Measurements from ENCODE around the gene EXOSC1.

Gene EXOSC1

GRCh38 chr10:97456686-97457065 lies 10.9 kb upstream of the EXOSC1 start:
- no peak for DNase-seq (ENCODE audit: low read depth)
- H3K9ac ChIP-seq (ENCODE audit: low read length), result no peak overlapping the region
- H3K4me3 ChIP-seq (ENCODE audit: low read length), result no peak overlapping the region
- H3K36me3 ChIP-seq (ENCODE audit: control insufficient read depth, insufficient read depth, low read length, severe bottlenecking), result peaks cover 86% of the 10 kb centered on the region
- no peaks in the 10 kb centered on the region for H3K27me3 ChIP-seq (replicated peaks; ENCODE audit: control insufficient read depth, insufficient read depth, low read length)
- peaks cover 19% of the 10 kb centered on the region for H3K4me1 ChIP-seq (ENCODE audit: control insufficient read depth, insufficient read depth, low read length)
- no peaks in the 10 kb centered on the region for H3K9me3 ChIP-seq (ENCODE audit: control insufficient read depth, low read length)

GRCh38 chr10:97456034-97456685 lies 10.4 kb upstream of the EXOSC1 start:
- H3K9me3 ChIP-seq (ENCODE audit: control insufficient read depth, low read length), result no peaks in the 10 kb centered on the region
- peaks cover 83% of the 10 kb centered on the region for H3K36me3 ChIP-seq (ENCODE audit: control insufficient read depth, insufficient read depth, low read length, severe bottlenecking)
- no peak overlapping the region for H3K9ac ChIP-seq (ENCODE audit: low read length)
- H3K27me3 ChIP-seq (replicated peaks; ENCODE audit: control insufficient read depth, insufficient read depth, low read length), result no peaks in the 10 kb centered on the region
- no peak for DNase-seq (ENCODE audit: low read depth)
- no peak overlapping the region for H3K4me3 ChIP-seq (ENCODE audit: low read length)
- H3K4me1 ChIP-seq (ENCODE audit: control insufficient read depth, insufficient read depth, low read length), result peaks cover 18% of the 10 kb centered on the region

GRCh38 chr10:97454330-97455036 lies 8.7 kb upstream of the EXOSC1 start:
- DNase-seq (ENCODE audit: low read depth), result peak; percentile 58

GRCh38 chr10:97452352-97452751 lies 6.5 kb upstream of the EXOSC1 start:
- no peak overlapping the region for H3K4me3 ChIP-seq (ENCODE audit: low read length)
- H3K36me3 ChIP-seq (ENCODE audit: control insufficient read depth, insufficient read depth, low read length, severe bottlenecking), result peaks cover 50% of the 10 kb centered on the region
- peaks cover 22% of the 10 kb centered on the region for H3K4me1 ChIP-seq (ENCODE audit: control insufficient read depth, insufficient read depth, low read length)
- no peak for DNase-seq (ENCODE audit: low read depth)
- no peak overlapping the region for H3K9ac ChIP-seq (ENCODE audit: low read length)
- H3K9me3 ChIP-seq (ENCODE audit: control insufficient read depth, low read length), result no peaks in the 10 kb centered on the region
- no peaks in the 10 kb centered on the region for H3K27me3 ChIP-seq (replicated peaks; ENCODE audit: control insufficient read depth, insufficient read depth, low read length)

More at GRCh38 chr10:97454330-97455036, 8.7 kb upstream of the EXOSC1 start:
- peaks cover 14% of the 10 kb centered on the region for H3K4me1 ChIP-seq (ENCODE audit: control insufficient read depth, insufficient read depth, low read length)
- H3K9ac ChIP-seq (ENCODE audit: low read length), result no peak overlapping the region
- H3K4me3 ChIP-seq (ENCODE audit: low read length), result no peak overlapping the region
- H3K36me3 ChIP-seq (ENCODE audit: control insufficient read depth, insufficient read depth, low read length, severe bottlenecking), result peaks cover 69% of the 10 kb centered on the region
- no peaks in the 10 kb centered on the region for H3K9me3 ChIP-seq (ENCODE audit: control insufficient read depth, low read length)
- H3K27me3 ChIP-seq (replicated peaks; ENCODE audit: control insufficient read depth, insufficient read depth, low read length), result no peaks in the 10 kb centered on the region

GRCh38 chr10:97451605-97452004 lies 5.8 kb upstream of the EXOSC1 start:
- Histone ChIP-seq H3K4me3 (ENCODE audit: low read length) (no peak overlapping the region), H3K36me3 (ENCODE audit: control insufficient read depth, insufficient read depth, low read length, severe bottlenecking) (peaks cover 43% of the 10 kb centered on the region), H3K9me3 (ENCODE audit: control insufficient read depth, low read length) (no peaks in the 10 kb centered on the region), H3K9ac (ENCODE audit: low read length) (no peak overlapping the region), H3K4me1 (ENCODE audit: control insufficient read depth, insufficient read depth, low read length) (peaks cover 29% of the 10 kb centered on the region), H3K27me3 (replicated peaks; ENCODE audit: control insufficient read depth, insufficient read depth, low read length) (no peaks in the 10 kb centered on the region)
- no peak for DNase-seq (ENCODE audit: low read depth)

- H3K9me3 ChIP-seq (ENCODE audit: control insufficient read depth, low read length), result no peaks in the 10 kb centered on the region
- no peak for DNase-seq (ENCODE audit: low read depth)
- peaks cover 29% of the 10 kb centered on the region for H3K4me1 ChIP-seq (ENCODE audit: control insufficient read depth, insufficient read depth, low read length)
- H3K9ac ChIP-seq (ENCODE audit: low read length), result no peak overlapping the region
- no peaks in the 10 kb centered on the region for H3K27me3 ChIP-seq (replicated peaks; ENCODE audit: control insufficient read depth, insufficient read depth, low read length)
- no peak overlapping the region for H3K4me3 ChIP-seq (ENCODE audit: low read length)
- H3K36me3 ChIP-seq (ENCODE audit: control insufficient read depth, insufficient read depth, low read length, severe bottlenecking), result peaks cover 35% of the 10 kb centered on the region
Observed at GRCh38 chr10:97450828-97451227, 5.0 kb upstream of the EXOSC1 start.

GRCh38 chr10:97445357-97445721 lies 467 bp downstream of the EXOSC1 start:
- Histone ChIP-seq H3K27me3 (replicated peaks; ENCODE audit: control insufficient read depth, insufficient read depth, low read length) (no peaks in the 10 kb centered on the region), H3K9me3 (ENCODE audit: control insufficient read depth, low read length) (no peaks in the 10 kb centered on the region), H3K9ac (ENCODE audit: low read length) (peak overlapping the region; percentile 91), H3K4me3 (ENCODE audit: low read length) (peak overlapping the region; percentile 98), H3K4me1 (ENCODE audit: control insufficient read depth, insufficient read depth, low read length) (peaks cover 22% of the 10 kb centered on the region), H3K36me3 (ENCODE audit: control insufficient read depth, insufficient read depth, low read length, severe bottlenecking) (peaks cover 19% of the 10 kb centered on the region)
- DNase-seq (ENCODE audit: low read depth), result no peak

- Histone ChIP-seq H3K36me3 (ENCODE audit: control insufficient read depth, insufficient read depth, low read length, severe bottlenecking) (peaks cover 26% of the 10 kb centered on the region), H3K9me3 (ENCODE audit: control insufficient read depth, low read length) (no peaks in the 10 kb centered on the region), H3K27me3 (replicated peaks; ENCODE audit: control insufficient read depth, insufficient read depth, low read length) (no peaks in the 10 kb centered on the region), H3K9ac (ENCODE audit: low read length) (no peak overlapping the region), H3K4me3 (ENCODE audit: low read length) (peak overlapping the region; percentile 98), H3K4me1 (ENCODE audit: control insufficient read depth, insufficient read depth, low read length) (peaks cover 22% of the 10 kb centered on the region)
- DNase-seq (ENCODE audit: low read depth), result no peak
Observed at GRCh38 chr10:97444212-97444611, 1.6 kb downstream of the EXOSC1 start.

GRCh38 chr10:97442277-97442676 lies 3.5 kb downstream of the EXOSC1 start:
- no peaks in the 10 kb centered on the region for H3K9me3 ChIP-seq (ENCODE audit: control insufficient read depth, low read length)
- H3K4me3 ChIP-seq (ENCODE audit: low read length), result no peak overlapping the region
- DNase-seq (ENCODE audit: low read depth), result no peak
- H3K4me1 ChIP-seq (ENCODE audit: control insufficient read depth, insufficient read depth, low read length), result peaks cover 14% of the 10 kb centered on the region
- no peak overlapping the region for H3K9ac ChIP-seq (ENCODE audit: low read length)
- H3K27me3 ChIP-seq (replicated peaks; ENCODE audit: control insufficient read depth, insufficient read depth, low read length), result no peaks in the 10 kb centered on the region
- H3K36me3 ChIP-seq (ENCODE audit: control insufficient read depth, insufficient read depth, low read length, severe bottlenecking), result peaks cover 42% of the 10 kb centered on the region

GRCh38 chr10:97435211-97435610 lies 10.6 kb downstream of the EXOSC1 start:
- no peak for DNase-seq (ENCODE audit: low read depth)
- Histone ChIP-seq H3K4me1 (ENCODE audit: control insufficient read depth, insufficient read depth, low read length) (no peaks in the 10 kb centered on the region), H3K9me3 (ENCODE audit: control insufficient read depth, low read length) (no peaks in the 10 kb centered on the region), H3K36me3 (ENCODE audit: control insufficient read depth, insufficient read depth, low read length, severe bottlenecking) (peaks cover 73% of the 10 kb centered on the region), H3K4me3 (ENCODE audit: low read length) (no peak overlapping the region), H3K9ac (ENCODE audit: low read length) (no peak overlapping the region), H3K27me3 (replicated peaks; ENCODE audit: control insufficient read depth, insufficient read depth, low read length) (no peaks in the 10 kb centered on the region)

- Histone ChIP-seq H3K9me3 (ENCODE audit: control insufficient read depth, low read length) (no peaks in the 10 kb centered on the region), H3K27me3 (replicated peaks; ENCODE audit: control insufficient read depth, insufficient read depth, low read length) (no peaks in the 10 kb centered on the region), H3K36me3 (ENCODE audit: control insufficient read depth, insufficient read depth, low read length, severe bottlenecking) (peaks cover 73% of the 10 kb centered on the region), H3K4me1 (ENCODE audit: control insufficient read depth, insufficient read depth, low read length) (peaks cover 4% of the 10 kb centered on the region), H3K9ac (ENCODE audit: low read length) (no peak overlapping the region), H3K4me3 (ENCODE audit: low read length) (no peak overlapping the region)
- DNase-seq (ENCODE audit: low read depth), result no peak
Observed at GRCh38 chr10:97434557-97434956, 11.2 kb downstream of the EXOSC1 start.

Data from adipocyte (in vitro differentiated cells).